ENCODE results near the gene TOPAZ1.

TOPAZ1 gene

DNA sequence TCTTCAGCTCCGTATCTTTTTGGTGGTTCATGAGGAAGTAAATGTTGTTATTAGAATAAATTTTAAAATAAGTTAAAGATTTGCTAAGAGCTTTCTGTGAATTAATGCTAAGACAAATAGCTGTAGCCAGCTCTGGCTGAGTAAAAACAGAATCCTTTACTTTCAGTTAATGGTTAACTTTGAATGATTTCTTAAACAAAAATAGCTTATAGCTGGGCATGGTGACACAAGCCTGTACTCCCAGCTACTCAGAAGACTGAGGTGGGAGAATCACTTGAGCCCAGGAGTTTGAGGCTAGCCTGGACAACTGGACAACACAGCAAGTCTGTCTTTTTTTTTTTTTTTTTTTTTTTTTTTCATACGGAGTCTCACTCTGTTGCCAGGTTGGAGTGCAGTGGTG, 121.9 kb downstream of the TOPAZ1 start:
- Histone ChIP-seq H3K27ac (no peak overlapping the region), H3K4me3 (no peak overlapping the region), H3K36me3 (ENCODE audit: insufficient read depth, low read length) (peaks cover 11% of the 10 kb centered on the region; the same call in 1 of the 2 replicates), H3K9ac (ENCODE audit: insufficient read length) (no peak overlapping the region), H3K9me3 (ENCODE audit: low read depth, low read length) (no peaks in the 10 kb centered on the region)
- no peak for DNase-seq (ENCODE audit: low read depth, low spot score)
- no peak for TF ChIP-seq POLR2AphosphoS5 (IDR thresholded peaks at IDR 0.05; ENCODE audit: borderline replicate concordance, low read depth, low read length)

DNA sequence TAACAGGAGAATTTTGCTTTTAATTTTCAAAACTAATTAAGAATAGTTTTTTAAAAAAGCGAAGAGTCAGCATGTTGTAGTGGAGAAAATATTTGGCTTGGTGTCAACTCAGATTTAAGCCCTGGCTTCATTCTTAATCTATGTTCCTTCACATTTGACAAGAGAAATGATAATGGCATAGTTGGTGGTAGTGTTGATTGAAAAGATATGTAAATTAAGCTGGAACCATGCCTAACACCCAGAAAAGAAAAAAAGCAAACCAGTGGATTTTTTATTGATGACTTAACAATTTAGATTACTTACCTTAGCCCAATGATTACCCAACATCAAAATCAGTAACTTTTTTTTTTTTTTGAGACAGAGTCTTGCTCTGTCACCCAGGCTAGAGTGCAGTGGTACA, 124.3 kb downstream of the TOPAZ1 start:
- Histone ChIP-seq H3K27ac (no peak overlapping the region), H3K36me3 (ENCODE audit: insufficient read depth, low read length) (peaks cover 12% of the 10 kb centered on the region; the same call in 1 of the 2 replicates), H3K9ac (ENCODE audit: insufficient read length) (no peak overlapping the region), H3K4me3 (no peak overlapping the region), H3K9me3 (ENCODE audit: low read depth, low read length) (no peaks in the 10 kb centered on the region)
- DNase-seq (ENCODE audit: low read depth, low spot score) = no peak
- no peak for TF ChIP-seq POLR2AphosphoS5 (IDR thresholded peaks at IDR 0.05; ENCODE audit: borderline replicate concordance, low read depth, low read length)
- TF ChIP-seq EZH2 (IDR thresholded peaks at IDR 0.05) = no peak
- no peak for TF ChIP-seq FOXP2 (optimal IDR thresholded peaks at IDR 0.05; ENCODE audit: control extremely low read depth, extremely low read length, insufficient read depth)

DNA sequence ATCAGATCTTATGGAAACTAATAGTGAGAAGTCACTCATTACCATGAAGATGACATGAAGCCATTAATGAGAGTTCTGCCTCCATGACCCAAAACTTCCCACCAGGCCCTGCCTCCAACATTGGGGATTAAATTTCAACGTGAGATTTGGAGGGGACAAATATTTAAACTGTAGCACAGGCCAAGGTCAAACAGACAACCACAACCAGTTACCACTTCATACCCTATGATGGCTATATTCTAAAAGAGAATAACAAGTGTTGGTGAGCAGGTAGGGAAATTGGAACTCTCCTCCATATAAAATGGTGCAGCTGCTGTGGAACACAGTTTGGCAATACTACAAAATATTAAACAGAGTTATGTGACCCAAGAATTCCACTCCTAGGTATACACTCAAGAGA, 133.8 kb downstream of the TOPAZ1 start:
- Histone ChIP-seq H3K9me3 (ENCODE audit: low read depth, low read length) (no peaks in the 10 kb centered on the region), H3K27ac (no peak overlapping the region), H3K9ac (ENCODE audit: insufficient read length) (no peak overlapping the region), H3K36me3 (ENCODE audit: insufficient read depth, low read length) (peaks cover 12% of the 10 kb centered on the region; the same call in 1 of the 2 replicates), H3K4me3 (no peak overlapping the region)
- no peak for TF ChIP-seq FOXP2 (optimal IDR thresholded peaks at IDR 0.05; ENCODE audit: control extremely low read depth, extremely low read length, insufficient read depth)
- no peak for TF ChIP-seq EZH2 (IDR thresholded peaks at IDR 0.05)
- no peak for TF ChIP-seq POLR2AphosphoS5 (IDR thresholded peaks at IDR 0.05; ENCODE audit: borderline replicate concordance, low read depth, low read length)
- DNase-seq (ENCODE audit: low read depth, low spot score) = no peak

Measured in SK-N-MC (cell line).